Liver (tissue), 9 donors: Measurements from ENCODE around the gene ADAMTS2. TPM values are rescaled to one million over a fixed set of nuclear protein-coding genes. Genes with fewer than 3 reads are reported as not detected.

ENCODE experiments used
- DNase-seq: peaks from one replicate; pipeline ENCODE4 v3.0.0-alpha.2; 2017; ENCODE audit warnings: low spot score
- H3K27ac ChIP-seq, 2 donors: one replicate each; pipeline ENCODE4 v1.7.0; 2013; ENCODE audit warnings: inconsistent platforms in 2 of 2, low read length in 2 of 2, control low read depth in 1 of 2, low read depth in 1 of 2, mild to moderate bottlenecking in 1 of 2
- H3K27me3 ChIP-seq, 4 donors: one replicate each; pipeline versions ENCODE4 v1.6.1 to v1.7.0; 2013; ENCODE audit warnings: low read length in 3 of 4, inconsistent platforms in 1 of 4, mild to moderate bottlenecking in 1 of 4, moderate library complexity in 1 of 4; ENCODE audit not compliant: control insufficient read depth in 4 of 4, insufficient read depth in 4 of 4
- H3K36me3 ChIP-seq, 4 donors: one replicate each; pipeline versions ENCODE4 v1.6.1 to v1.7.0; 2013; ENCODE audit warnings: low read length in 3 of 4, mild to moderate bottlenecking in 3 of 4, low read depth in 1 of 4, moderate library complexity in 1 of 4; ENCODE audit not compliant: control insufficient read depth in 4 of 4, insufficient read depth in 3 of 4
- H3K4me1 ChIP-seq, 4 donors: one replicate each; pipeline versions ENCODE4 v1.6.1 to v1.7.0; 2013; ENCODE audit warnings: low read length in 3 of 4, mild to moderate bottlenecking in 3 of 4, moderate library complexity in 1 of 4; ENCODE audit not compliant: control insufficient read depth in 4 of 4, insufficient read depth in 4 of 4
- H3K4me3 ChIP-seq, 3 donors: one replicate each; pipeline versions ENCODE4 v1.6.1 to v1.7.0; 2013; ENCODE audit warnings: low read length in 3 of 3, control low read depth in 1 of 3, low read depth in 1 of 3, mild to moderate bottlenecking in 1 of 3
- H3K9ac ChIP-seq, 2 donors: one replicate each; pipeline ENCODE4 v1.7.0; 2013; ENCODE audit warnings: low read length in 2 of 2, mild to moderate bottlenecking in 2 of 2, moderate library complexity in 2 of 2, control low read depth in 1 of 2, low read depth in 1 of 2
- H3K9me3 ChIP-seq, 4 donors: one replicate each; pipeline versions ENCODE4 v1.6.1 to v1.7.0; 2013; ENCODE audit warnings: low read length in 3 of 4; ENCODE audit not compliant: control insufficient read depth in 4 of 4
- EGR1 ChIP-seq, 2 donors: IDR thresholded peaks; 2 replicates each; pipeline ENCODE4 v1.6.1; 2016 to 2018; ENCODE audit warnings: antibody characterized with exemption in 2 of 2, low read depth in 2 of 2
- FOXA2 ChIP-seq: IDR thresholded peaks from 2 replicates; pipeline ENCODE4 v1.6.1; 2016; ENCODE audit warnings: antibody characterized with exemption
- GABPA ChIP-seq, 2 donors: IDR thresholded peaks in 1 of 2; conservative IDR thresholded peaks in 1 of 2; 2 replicates each; pipeline ENCODE4 v1.6.1; 2016; ENCODE audit warnings: antibody characterized with exemption in 2 of 2, mild to moderate bottlenecking in 1 of 2, moderate library complexity in 1 of 2
- HNF4A ChIP-seq, 2 donors: conservative IDR thresholded peaks; 2 replicates each; pipeline ENCODE4 v1.6.1; 2016; ENCODE audit warnings: antibody characterized with exemption in 2 of 2, mild to moderate bottlenecking in 2 of 2
- NR2F2 ChIP-seq: IDR thresholded peaks from 2 replicates; pipeline ENCODE4 v1.6.1; 2016; ENCODE audit warnings: antibody characterized with exemption
- RAD21 ChIP-seq, 2 donors: IDR thresholded peaks; 2 replicates each; pipeline ENCODE4 v1.6.1; 2016; ENCODE audit warnings: antibody characterized with exemption in 2 of 2, mild to moderate bottlenecking in 2 of 2
- RXRA ChIP-seq, 2 donors: IDR thresholded peaks; 2 replicates each; pipeline ENCODE4 v1.6.1; 2017 to 2018; ENCODE audit warnings: antibody characterized with exemption in 2 of 2, mild to moderate bottlenecking in 1 of 2
- SP1 ChIP-seq: IDR thresholded peaks from 2 replicates; pipeline ENCODE4 v1.6.1; 2018; ENCODE audit warnings: antibody characterized with exemption, mild to moderate bottlenecking
- YY1 ChIP-seq: IDR thresholded peaks from 2 replicates; pipeline ENCODE4 v1.6.1; 2016; ENCODE audit warnings: antibody characterized with exemption, mild to moderate bottlenecking
- WGBS: extraction: QIAGEN DNeasy Blood & Tissue Kit; methylation state at CpG from one replicate; pipeline ENCODE4 v1.1.7; 2013; 5-methylcytosine and 5-hydroxymethylcytosine counted together
- polyA plus RNA-seq, 2 donors: library from polyadenylated mRNA; stranded (reverse) in 1 of 2; unstranded in 1 of 2; fragments of 200-250 nt in 1 of 2; fragments of >200 nt in 1 of 2; fragmentation: Nextera tagmentation in 1 of 2; extraction: Ambion mirVana in 1 of 2; gene quantifications; one replicate each; pipeline versions ENCODE4 v1.2.1 to v1.2.3, GENCODE V29; 2013 to 2015
- total RNA-seq, 2 donors: library from RNA; depleted of rRNA; stranded (reverse); fragments of >200 nt; gene quantifications; one replicate each; pipeline ENCODE4 v1.2.3, GENCODE V29; 2014
- TF ChIP-seq, protein P1 (sequence below): IDR thresholded peaks from 2 replicates; pipeline ENCODE4 v1.6.1; 2016; ENCODE audit warnings: antibody characterized with exemption
- TF ChIP-seq, protein P2 (sequence below): IDR thresholded peaks from 2 replicates; pipeline ENCODE4 v1.6.1; 2016; ENCODE audit warnings: antibody characterized with exemption, mild to moderate bottlenecking
- TF ChIP-seq, protein P3 (sequence below): IDR thresholded peaks from 2 replicates; pipeline ENCODE4 v1.6.1; 2016; ENCODE audit warnings: antibody characterized with exemption
- donor health status: healthy.
- donor health status: healthy.
- donor health status: healthy.
- donor health status: healthy.
- donor health status: healthy.

ADAMTS2 gene
- total and polyA plus RNA-seq, 4 donors: 2.7 to 24.3 (median 12.0) TPM

DNA sequence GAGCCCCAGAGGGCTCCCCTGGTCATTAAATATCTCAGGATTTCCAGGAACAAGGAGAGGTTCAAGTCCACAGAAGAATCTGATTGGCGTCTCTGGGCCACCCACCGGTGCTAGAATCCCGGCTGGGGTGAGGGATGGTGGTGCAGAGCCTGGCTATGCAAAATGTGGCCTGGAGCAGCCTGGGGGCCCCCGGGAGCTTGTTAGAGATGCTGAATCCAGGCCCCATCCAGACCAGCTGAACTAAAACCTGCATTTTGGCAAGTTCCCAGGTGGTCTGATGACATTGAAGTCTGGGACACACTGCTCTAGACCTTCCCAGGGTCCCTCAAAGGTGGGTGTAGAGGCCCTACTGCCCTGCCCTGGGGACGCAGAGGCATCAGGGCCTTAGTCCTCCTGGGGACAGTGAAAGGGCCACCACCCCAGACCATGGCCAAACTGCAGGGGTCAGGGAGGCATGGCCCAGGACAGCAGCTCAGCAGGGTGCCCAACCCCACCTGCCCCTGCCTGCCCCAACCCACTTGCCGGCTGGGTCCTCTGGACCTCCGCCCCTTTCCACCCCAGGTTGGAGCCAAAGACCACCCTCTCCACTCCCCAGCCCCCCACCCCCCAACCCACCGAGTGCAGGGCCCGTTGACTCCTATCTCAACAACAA lies 34.7 kb downstream of the ADAMTS2 start:
- WGBS: 69% methylated on average over 9 of the region's 9 CpGs
- H3K4me3 ChIP-seq: no peak overlapping the region
- no peaks in the 10 kb centered on the region for H3K4me1 ChIP-seq
- no peaks in the 10 kb centered on the region for H3K36me3 ChIP-seq
- H3K27ac ChIP-seq: peak overlapping the region in 1 of 2 donors; percentile 46
- H3K9me3 ChIP-seq: no peaks in the 10 kb centered on the region
- no peak for TF ChIP-seq RXRA (IDR thresholded peaks at IDR 0.05)
- no peaks in the 10 kb centered on the region for H3K27me3 ChIP-seq
- H3K9ac ChIP-seq: no peak overlapping the region
- DNase-seq: no peak

GRCh38 chr5:179309751-179310320 lies 35.4 kb downstream of the ADAMTS2 start:
- no peak for TF ChIP-seq SP1
- TF ChIP-seq, protein P1, sequence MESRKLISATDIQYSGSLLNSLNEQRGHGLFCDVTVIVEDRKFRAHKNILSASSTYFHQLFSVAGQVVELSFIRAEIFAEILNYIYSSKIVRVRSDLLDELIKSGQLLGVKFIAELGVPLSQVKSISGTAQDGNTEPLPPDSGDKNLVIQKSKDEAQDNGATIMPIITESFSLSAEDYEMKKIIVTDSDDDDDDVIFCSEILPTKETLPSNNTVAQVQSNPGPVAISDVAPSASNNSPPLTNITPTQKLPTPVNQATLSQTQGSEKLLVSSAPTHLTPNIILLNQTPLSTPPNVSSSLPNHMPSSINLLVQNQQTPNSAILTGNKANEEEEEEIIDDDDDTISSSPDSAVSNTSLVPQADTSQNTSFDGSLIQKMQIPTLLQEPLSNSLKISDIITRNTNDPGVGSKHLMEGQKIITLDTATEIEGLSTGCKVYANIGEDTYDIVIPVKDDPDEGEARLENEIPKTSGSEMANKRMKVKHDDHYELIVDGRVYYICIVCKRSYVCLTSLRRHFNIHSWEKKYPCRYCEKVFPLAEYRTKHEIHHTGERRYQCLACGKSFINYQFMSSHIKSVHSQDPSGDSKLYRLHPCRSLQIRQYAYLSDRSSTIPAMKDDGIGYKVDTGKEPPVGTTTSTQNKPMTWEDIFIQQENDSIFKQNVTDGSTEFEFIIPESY: no peak
- no peak for TF ChIP-seq NR2F2
- no peak for TF ChIP-seq RXRA (IDR thresholded peaks at IDR 0.05)
- TF ChIP-seq HNF4A (conservative IDR thresholded peaks at IDR 0.05): no peak
- TF ChIP-seq, protein P2, sequence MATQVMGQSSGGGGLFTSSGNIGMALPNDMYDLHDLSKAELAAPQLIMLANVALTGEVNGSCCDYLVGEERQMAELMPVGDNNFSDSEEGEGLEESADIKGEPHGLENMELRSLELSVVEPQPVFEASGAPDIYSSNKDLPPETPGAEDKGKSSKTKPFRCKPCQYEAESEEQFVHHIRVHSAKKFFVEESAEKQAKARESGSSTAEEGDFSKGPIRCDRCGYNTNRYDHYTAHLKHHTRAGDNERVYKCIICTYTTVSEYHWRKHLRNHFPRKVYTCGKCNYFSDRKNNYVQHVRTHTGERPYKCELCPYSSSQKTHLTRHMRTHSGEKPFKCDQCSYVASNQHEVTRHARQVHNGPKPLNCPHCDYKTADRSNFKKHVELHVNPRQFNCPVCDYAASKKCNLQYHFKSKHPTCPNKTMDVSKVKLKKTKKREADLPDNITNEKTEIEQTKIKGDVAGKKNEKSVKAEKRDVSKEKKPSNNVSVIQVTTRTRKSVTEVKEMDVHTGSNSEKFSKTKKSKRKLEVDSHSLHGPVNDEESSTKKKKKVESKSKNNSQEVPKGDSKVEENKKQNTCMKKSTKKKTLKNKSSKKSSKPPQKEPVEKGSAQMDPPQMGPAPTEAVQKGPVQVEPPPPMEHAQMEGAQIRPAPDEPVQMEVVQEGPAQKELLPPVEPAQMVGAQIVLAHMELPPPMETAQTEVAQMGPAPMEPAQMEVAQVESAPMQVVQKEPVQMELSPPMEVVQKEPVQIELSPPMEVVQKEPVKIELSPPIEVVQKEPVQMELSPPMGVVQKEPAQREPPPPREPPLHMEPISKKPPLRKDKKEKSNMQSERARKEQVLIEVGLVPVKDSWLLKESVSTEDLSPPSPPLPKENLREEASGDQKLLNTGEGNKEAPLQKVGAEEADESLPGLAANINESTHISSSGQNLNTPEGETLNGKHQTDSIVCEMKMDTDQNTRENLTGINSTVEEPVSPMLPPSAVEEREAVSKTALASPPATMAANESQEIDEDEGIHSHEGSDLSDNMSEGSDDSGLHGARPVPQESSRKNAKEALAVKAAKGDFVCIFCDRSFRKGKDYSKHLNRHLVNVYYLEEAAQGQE: no peak
- no peak for TF ChIP-seq YY1
- no peak for TF ChIP-seq FOXA2
- no peak for TF ChIP-seq RAD21 (IDR thresholded peaks at IDR 0.05)
- TF ChIP-seq, protein P3, sequence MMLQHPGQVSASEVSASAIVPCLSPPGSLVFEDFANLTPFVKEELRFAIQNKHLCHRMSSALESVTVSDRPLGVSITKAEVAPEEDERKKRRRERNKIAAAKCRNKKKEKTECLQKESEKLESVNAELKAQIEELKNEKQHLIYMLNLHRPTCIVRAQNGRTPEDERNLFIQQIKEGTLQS: no peak
- WGBS: 87% methylated on average over 10 of the region's 10 CpGs
- Histone ChIP-seq H3K36me3 (no peaks in the 10 kb centered on the region), H3K9ac (no peak overlapping the region), H3K4me1 (no peaks in the 10 kb centered on the region), H3K9me3 (peaks cover 0 to 4% (median 0%) of the 10 kb centered on the region in 4 donors), H3K27me3 (no peaks in the 10 kb centered on the region), H3K4me3 (no peak overlapping the region), H3K27ac (no peak overlapping the region)
- DNase-seq: no peak

- no peaks in the 10 kb centered on the region for H3K36me3 ChIP-seq
- H3K9ac ChIP-seq: no peak overlapping the region
- 84% methylated on average over 7 of the region's 7 CpGs for WGBS
- TF ChIP-seq GABPA (IDR thresholded peaks at IDR 0.05 in 1 of 2, conservative IDR thresholded peaks at IDR 0.05 in 1 of 2) (no peak), EGR1 (IDR thresholded peaks at IDR 0.05; ENCODE audit: low read depth in 2 of 2) (no peak), FOXA2 (no peak), RXRA (IDR thresholded peaks at IDR 0.05) (no peak)
- TF ChIP-seq, protein P3: no peak
- no peaks in the 10 kb centered on the region for H3K27me3 ChIP-seq
- peaks cover 0 to 4% (median 0%) of the 10 kb centered on the region in 4 donors for H3K9me3 ChIP-seq
- no peak for DNase-seq
- no peaks in the 10 kb centered on the region for H3K4me1 ChIP-seq
- no peak overlapping the region for H3K27ac ChIP-seq
- H3K4me3 ChIP-seq: no peak overlapping the region
Observed at GRCh38 chr5:179309383-179309670, 35.9 kb downstream of the ADAMTS2 start.
